CD4-positive, alpha-beta T cell treated with Interleukin-2 at 100 ng/mL for 4 hours (primary cell): Measurements from ENCODE around the gene VEGFA.
A peak's percentile ranks its signal among the peaks of the same experiment; 100 is the strongest.

Experiments
- DNase-seq: peaks from one replicate; pipeline ENCODE4 v3.0.0-alpha.2; 2020; ENCODE audit warnings: low spot score

Gene VEGFA

DNA sequence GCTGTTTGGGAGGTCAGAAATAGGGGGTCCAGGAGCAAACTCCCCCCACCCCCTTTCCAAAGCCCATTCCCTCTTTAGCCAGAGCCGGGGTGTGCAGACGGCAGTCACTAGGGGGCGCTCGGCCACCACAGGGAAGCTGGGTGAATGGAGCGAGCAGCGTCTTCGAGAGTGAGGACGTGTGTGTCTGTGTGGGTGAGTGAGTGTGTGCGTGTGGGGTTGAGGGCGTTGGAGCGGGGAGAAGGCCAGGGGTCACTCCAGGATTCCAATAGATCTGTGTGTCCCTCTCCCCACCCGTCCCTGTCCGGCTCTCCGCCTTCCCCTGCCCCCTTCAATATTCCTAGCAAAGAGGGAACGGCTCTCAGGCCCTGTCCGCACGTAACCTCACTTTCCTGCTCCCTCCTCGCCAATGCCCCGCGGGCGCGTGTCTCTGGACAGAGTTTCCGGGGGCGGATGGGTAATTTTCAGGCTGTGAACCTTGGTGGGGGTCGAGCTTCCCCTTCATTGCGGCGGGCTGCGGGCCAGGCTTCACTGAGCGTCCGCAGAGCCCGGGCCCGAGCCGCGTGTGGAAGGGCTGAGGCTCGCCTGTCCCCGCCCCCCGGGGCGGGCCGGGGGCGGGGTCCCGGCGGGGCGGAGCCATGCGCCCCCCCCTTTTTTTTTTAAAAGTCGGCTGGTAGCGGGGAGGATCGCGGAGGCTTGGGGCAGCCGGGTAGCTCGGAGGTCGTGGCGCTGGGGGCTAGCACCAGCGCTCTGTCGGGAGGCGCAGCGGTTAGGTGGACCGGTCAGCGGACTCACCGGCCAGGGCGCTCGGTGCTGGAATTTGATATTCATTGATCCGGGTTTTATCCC, at the start of gene VEGFA:
Gene VEGFA (plus strand): TSS at position 686 of the 846 bp plus-strand sequence.
- peak; percentile 86 for DNase-seq

GRCh38 chr6:43720999-43721398, 49.0 kb upstream of the VEGFA start:
- no peak for DNase-seq

DNA sequence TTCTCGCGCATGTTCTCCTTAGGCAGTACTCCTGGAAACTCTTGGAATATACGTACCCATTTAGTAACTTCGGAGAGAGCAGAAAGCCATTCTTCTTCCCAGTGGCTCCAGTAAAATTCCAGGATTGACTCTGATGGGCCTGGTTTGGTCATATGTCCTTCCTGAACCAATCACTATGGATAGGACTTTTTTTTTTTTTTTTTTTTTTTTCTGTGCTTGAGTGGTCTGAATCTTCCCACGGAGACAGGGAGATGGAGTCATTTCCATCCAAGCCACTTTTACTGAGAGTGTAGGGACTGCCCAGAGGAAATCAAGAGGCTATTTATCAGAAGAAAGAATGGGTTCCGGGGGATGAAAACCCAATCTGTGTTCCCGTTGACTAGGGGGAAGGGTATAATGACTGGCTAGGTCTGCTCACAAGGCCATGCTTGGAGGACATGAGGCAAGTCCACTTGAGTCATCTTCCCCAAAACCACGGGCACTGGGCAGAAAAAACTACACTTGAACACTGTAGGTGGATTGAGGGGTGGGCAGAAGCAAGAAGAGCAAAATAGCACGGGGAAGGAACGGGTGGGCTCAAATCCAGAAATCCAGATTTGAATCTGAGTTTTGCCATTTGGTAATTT, 47.0 kb upstream of the VEGFA start:
- DNase-seq, result no peak

GRCh38 chr6:43723737-43724295, 46.2 kb upstream of the VEGFA start:
- peak; percentile 62 for DNase-seq

DNA sequence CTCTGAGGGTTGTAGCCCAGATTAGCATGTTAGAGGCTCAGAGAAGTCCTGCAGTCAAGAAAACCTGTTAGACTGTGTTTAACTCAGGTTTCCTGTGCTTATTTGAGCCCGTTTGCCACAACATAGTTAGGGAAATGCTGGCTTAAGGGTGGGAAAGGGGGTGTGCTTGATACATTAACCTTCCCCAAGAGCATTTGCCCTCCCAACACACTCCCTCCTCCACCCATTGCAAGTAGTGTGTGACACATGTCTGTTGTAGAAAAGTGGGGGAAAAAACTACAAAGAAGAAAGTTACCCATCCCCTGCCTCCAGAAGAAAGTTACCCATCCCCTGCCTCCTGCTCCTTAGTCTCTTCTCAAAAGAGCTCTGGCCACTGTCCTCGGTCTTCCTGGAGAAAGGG, 45.7 kb upstream of the VEGFA start:
- DNase-seq, result no peak

- DNase-seq, result peak; percentile 49
Measured at GRCh38 chr6:43724914-43725642, 44.9 kb upstream of the VEGFA start.

DNA sequence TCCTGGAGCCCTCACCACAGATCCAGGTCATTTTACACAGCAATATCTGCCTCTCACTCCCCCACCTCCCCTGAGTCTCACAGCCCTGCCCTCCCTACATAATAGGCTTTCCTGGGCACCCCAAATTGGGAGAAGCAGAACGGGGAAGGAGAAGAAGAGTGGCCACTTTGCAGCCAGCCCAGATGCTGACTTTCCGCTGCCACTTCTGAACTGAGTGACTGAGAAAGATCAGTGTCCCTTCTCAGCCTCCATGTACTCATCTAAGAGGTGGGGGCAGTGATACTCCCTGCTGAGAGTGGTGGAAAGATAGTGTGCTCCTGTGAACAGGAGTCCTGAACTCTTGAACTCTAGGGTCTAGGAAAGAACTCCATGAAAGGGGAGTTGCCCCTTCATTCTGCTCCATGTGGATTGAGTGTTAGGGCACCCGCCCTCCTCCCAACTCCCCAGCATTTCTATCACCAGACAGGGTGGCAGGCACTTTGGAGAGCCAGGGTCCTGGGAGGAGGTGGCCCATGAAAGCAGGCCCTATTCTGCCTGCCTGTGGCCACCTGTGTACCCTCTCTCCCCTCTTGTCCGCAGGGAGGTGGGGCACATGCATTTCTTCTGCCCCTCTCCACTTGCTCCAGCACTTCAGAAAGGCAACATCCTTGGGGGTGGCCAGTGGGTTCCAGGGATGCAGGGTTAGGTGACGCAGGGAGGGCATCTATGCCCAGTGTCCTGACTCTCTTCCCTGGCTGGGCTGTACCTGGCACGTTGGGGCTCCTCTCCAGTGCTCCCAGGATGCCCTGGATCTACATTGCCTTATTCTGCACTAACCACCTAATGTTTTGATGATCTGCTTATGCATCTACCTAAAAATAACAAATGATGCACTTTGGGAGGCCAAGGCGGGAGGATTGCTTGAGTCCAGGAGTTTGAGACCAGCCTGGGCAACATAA, 44.1 kb upstream of the VEGFA start:
- DNase-seq, result no peak

GRCh38 chr6:43727634-43728033, 42.4 kb upstream of the VEGFA start:
- DNase-seq, result no peak

GRCh38 chr6:43728586-43728985, 41.4 kb upstream of the VEGFA start:
- no peak for DNase-seq

GRCh38 chr6:43729537-43729936, 40.5 kb upstream of the VEGFA start:
- no peak for DNase-seq

DNA sequence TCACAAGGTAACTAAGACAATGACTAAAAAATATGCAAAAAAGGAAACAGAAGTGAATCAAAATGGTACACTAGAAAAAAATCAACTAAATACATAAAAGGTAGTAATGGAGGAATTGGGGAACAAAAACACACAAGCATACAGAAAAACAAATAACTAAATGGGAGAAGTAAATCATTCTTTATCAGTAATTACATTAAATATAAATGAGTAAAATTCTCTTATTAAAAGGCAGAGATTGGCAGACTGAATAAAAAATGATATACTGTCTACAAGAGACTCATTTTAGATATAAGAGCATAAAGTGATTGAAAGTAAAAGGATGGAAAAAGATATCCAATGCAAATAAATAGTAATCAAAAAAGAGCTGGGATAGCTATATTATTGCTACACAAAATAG, 39.4 kb upstream of the VEGFA start:
- no peak for DNase-seq

GRCh38 chr6:43733471-43734293, 36.3 kb upstream of the VEGFA start:
- peak; percentile 30 for DNase-seq

DNA sequence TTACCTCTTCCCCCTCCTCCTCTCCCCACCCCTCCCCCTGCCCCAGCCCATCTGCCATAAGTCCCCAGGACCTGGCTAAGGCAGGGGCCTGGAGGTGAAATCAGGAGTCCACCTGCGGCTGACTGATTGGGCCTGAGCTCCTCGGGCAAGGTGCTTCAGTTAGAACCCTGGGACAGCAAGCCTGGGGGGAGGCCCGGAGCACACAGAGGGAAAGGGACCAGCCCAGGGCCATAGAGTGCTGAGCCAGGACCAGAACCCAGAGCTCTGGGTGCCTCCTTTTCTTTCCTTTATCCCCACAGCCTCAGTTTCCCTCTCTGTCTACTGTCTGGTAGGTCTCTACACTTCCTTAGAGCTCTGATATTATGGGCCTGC, 35.7 kb upstream of the VEGFA start:
- no peak for DNase-seq

GRCh38 chr6:43735642-43736199, 34.3 kb upstream of the VEGFA start:
- no peak for DNase-seq

DNA sequence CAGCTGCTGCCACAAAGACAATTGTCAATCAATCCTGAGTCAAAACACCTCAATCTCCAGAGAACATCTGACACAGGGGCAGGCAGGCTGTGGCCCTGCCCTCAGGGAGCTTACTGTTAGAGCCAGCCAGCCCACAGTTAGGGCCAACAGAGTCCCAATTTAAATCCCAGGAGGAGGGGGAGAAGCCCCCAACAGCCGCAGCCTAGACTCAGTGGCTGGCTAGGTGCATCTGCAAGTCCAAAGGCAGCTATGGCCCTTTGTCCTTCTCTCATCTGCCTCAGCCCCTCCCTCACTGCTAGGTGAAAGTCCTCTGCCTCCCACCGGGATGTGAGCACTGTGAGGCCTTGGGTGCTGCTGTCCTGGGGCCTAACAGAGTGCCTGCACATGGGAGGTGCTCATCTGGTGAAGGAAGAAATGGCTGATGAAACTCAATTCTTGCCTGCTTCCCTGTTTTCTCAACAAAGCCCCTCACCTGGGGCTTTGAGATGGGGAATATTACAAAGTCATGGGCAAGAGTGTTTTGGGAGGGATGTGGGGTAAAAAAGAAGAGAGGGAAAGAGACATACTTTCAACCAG, 33.7 kb upstream of the VEGFA start:
- no peak for DNase-seq

- no peak for DNase-seq
Measured at GRCh38 chr6:43736844-43737243, 33.2 kb upstream of the VEGFA start.

DNA sequence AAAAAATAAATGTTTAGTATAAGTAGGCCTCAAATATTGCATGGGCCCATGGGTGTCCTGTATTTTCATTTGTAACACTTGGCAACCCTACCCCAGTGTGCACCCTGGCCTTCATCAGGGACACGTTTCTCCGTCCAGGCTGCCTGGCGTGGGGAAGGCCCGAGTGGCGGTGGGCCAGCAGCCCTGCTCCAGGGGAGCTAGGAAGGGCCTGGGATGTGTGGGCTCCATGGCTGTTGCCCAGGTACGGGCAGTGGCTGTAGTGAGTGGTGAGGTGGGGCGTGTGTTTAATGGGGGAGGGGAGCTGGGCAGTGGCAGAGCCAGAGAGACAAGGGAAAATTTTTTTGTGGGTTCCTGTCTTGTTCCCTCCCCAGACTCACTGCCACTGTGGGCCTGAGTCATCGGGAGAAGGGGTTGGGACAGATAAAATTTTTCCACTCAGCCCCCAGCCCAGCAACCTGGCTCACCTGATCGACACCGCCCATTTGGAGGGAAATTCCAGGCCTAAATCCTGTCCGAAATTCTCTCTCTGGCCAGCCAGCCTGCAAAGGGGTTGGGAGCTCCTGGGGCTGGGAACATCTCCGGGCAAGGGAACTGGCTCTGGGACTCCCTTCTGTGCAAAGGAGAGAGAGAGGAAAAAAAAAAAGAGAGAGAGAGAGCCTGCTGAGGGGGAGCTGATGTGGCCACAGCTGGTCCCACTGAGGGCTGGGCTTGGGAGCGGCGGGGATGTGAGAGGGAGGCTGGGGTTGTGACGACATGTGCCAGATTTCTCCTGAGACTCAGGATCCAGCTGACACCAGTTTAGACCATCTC, 32.5 kb upstream of the VEGFA start:
- DNase-seq, result no peak

DNA sequence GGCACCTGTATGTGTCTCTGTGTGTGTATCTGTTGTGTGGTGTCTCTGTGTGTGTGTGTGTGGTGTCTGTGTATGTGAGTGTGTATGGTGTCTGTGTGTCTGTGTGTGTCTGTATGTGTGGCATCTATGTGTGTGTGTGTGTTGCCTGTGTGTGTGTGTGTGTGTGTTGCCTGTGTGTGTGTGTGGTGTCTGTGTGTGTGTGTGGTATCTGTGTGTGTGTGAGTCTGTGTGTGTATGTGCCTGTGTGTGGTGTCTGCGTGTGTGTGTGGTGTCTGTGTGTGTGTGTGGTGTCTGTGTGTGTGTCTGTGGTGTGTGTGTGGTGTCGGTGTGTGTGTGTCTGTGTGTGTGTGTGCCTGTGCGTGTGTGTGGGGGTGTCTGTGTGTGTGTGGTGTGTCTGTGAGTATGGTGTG, 31.7 kb upstream of the VEGFA start:
- no peak for DNase-seq
